Endothelial cell of umbilical vein (primary cell): ENCODE measurements around the gene HSPB1. TPM values are rescaled to one million over a fixed set of nuclear protein-coding genes. Genes with fewer than 3 reads are reported as not detected.

ENCODE experiments used
- BruUV-seq: library from RNA; stranded (reverse); fragments of 400-500 nt; replicated peaks from 2 replicates; lab custom pipeline; 2021; lab: Mats Ljungman, UMichigan
- CTCF ChIA-PET: fragments of 300-600, 350-600 bp; sonication (Branson Sonifier 250); formaldehyde crosslinking; loops from one replicate; lab custom pipeline; 2021; ENCODE audit warnings: antibody characterized with exemption, inconsistent platforms; lab: Charles Lee
- POLR2A ChIA-PET: fragments of 300-600, 350-600 bp; sonication (Branson Sonifier 250); formaldehyde crosslinking; loops from one replicate; lab custom pipeline; 2021; ENCODE audit warnings: antibody characterized with exemption, inconsistent platforms; lab: Charles Lee
- DNase-seq: peaks from one replicate; pipeline ENCODE4 v3.0.0-alpha.2; 2011; ENCODE audit warnings: low read depth, low spot score
- FAIRE-seq: peaks from 2 replicates; lab custom pipeline; 2011; peaks lifted over from hg19 to GRCh38; lab: Jason Lieb, UNC
- H2AFZ ChIP-seq: 2 replicates; pipeline ENCODE4 v1.6.0; 2012; ENCODE audit warnings: low read depth, low read length, control low read depth, inconsistent platforms
- H3K27ac ChIP-seq: 2 replicates; pipeline ENCODE4 v1.5.1; 2011; ENCODE audit warnings: low read depth, mild to moderate bottlenecking, control low read depth, low read length, moderate library complexity; ENCODE audit not compliant: insufficient read depth
- H3K27me3 ChIP-seq, 2 experiments: 2 replicates each; pipeline versions ENCODE4 v1.6.0 to v1.6.1; 2011; ENCODE audit warnings: low read length in 2 of 2, mixed read lengths in 1 of 2; ENCODE audit not compliant: control insufficient read depth in 2 of 2, insufficient read depth in 2 of 2
- H3K36me3 ChIP-seq, 2 experiments: 2 replicates in 1 of 2; 3 replicates in 1 of 2; pipeline ENCODE4 v1.5.1; 2011; ENCODE audit warnings: low read length in 2 of 2, mild to moderate bottlenecking in 1 of 2, moderate library complexity in 1 of 2; ENCODE audit not compliant: control insufficient read depth in 2 of 2, insufficient read depth in 2 of 2; ENCODE audit errors: extremely low read depth in 1 of 2
- H3K4me1 ChIP-seq: 3 replicates; pipeline ENCODE4 v1.5.1; 2011; ENCODE audit warnings: mild to moderate bottlenecking, low read length; ENCODE audit not compliant: control insufficient read depth, insufficient read depth; ENCODE audit errors: extremely low read depth
- H3K4me2 ChIP-seq: 2 replicates; pipeline ENCODE4 v1.6.1; 2011; ENCODE audit warnings: low read length, control low read depth, mixed read lengths; ENCODE audit not compliant: insufficient read depth
- H3K4me3 ChIP-seq, 3 experiments: fragments of 200-600 bp in 1 of 3; sonication (generic), shearing (Covaris generic) in 1 of 3; replicated peaks in 1 of 3; 2 replicates each; pipeline ENCODE4 v1.5.1; 2011 to 2016; ENCODE audit warnings: control low read depth in 3 of 3, low read length in 3 of 3, mild to moderate bottlenecking in 2 of 3, inconsistent platforms in 1 of 3, low read depth in 1 of 3, moderate library complexity in 1 of 3; ENCODE audit not compliant: insufficient read depth in 1 of 3
- H3K79me2 ChIP-seq: 2 replicates; pipeline ENCODE4 v1.6.0; 2012; ENCODE audit warnings: low read length, inconsistent platforms; ENCODE audit not compliant: control insufficient read depth, insufficient read depth
- H3K9ac ChIP-seq: replicated peaks from 2 replicates; pipeline ENCODE3; 2011; ENCODE audit warnings: low read length, control low read depth; ENCODE audit not compliant: insufficient read depth; ENCODE audit errors: extremely low read depth
- H3K9me1 ChIP-seq: replicated peaks from 3 replicates; pipeline ENCODE4 v1.6.0; 2011; ENCODE audit warnings: mild to moderate bottlenecking, low read length; ENCODE audit not compliant: control insufficient read depth, insufficient read depth; ENCODE audit errors: extremely low read depth
- H3K9me3 ChIP-seq: replicated peaks from 2 replicates; pipeline ENCODE4 v1.5.1; 2012; ENCODE audit warnings: low read length, inconsistent platforms; ENCODE audit not compliant: control insufficient read depth, insufficient read depth
- H4K20me1 ChIP-seq: replicated peaks from 2 replicates; pipeline ENCODE3; 2011; ENCODE audit warnings: mild to moderate bottlenecking, low read length; ENCODE audit not compliant: control insufficient read depth, insufficient read depth; ENCODE audit errors: extremely low read depth
- CTCF ChIP-seq, 2 donors: IDR thresholded peaks; 1 replicate in 1 of 2; 2 replicates in 1 of 2; pipeline ENCODE4 v1.5.1; 2011; ENCODE audit warnings: low read length in 2 of 2, mild to moderate bottlenecking in 2 of 2, moderate library complexity in 2 of 2, control low read depth in 1 of 2, inconsistent platforms in 1 of 2, low read depth in 1 of 2; ENCODE audit not compliant: insufficient read depth in 1 of 2; ENCODE audit errors: extremely low read depth in 1 of 2
- EZH2 ChIP-seq: IDR thresholded peaks from 2 replicates; pipeline ENCODE4 v1.6.1; 2012; ENCODE audit warnings: borderline replicate concordance, low read depth, mild to moderate bottlenecking, moderate library complexity, low read length, inconsistent platforms; ENCODE audit not compliant: severe bottlenecking
- FOS ChIP-seq: IDR thresholded peaks from 2 replicates; pipeline ENCODE4 v1.6.1; 2011; ENCODE audit warnings: mild to moderate bottlenecking, low read length, moderate library complexity, borderline replicate concordance; ENCODE audit not compliant: insufficient read depth
- GATA2 ChIP-seq: IDR thresholded peaks from 2 replicates; pipeline ENCODE4 v1.7.0; 2011; ENCODE audit warnings: low read depth, mild to moderate bottlenecking, moderate library complexity, mixed read lengths, low read length; ENCODE audit not compliant: insufficient read length, insufficient read depth
- JUN ChIP-seq: IDR thresholded peaks from 2 replicates; pipeline ENCODE4 v1.6.1; 2011; ENCODE audit warnings: borderline replicate concordance, low read depth; ENCODE audit not compliant: insufficient read length, insufficient read depth
- MYC ChIP-seq: IDR thresholded peaks from one replicate; pipeline ENCODE4 v1.6.1; 2011; ENCODE audit warnings: mild to moderate bottlenecking, low read depth, low read length
- POLR2A ChIP-seq: IDR thresholded peaks from 2 replicates; pipeline ENCODE4 v1.6.1; 2012; ENCODE audit warnings: low read depth, mild to moderate bottlenecking, control low read depth, low read length
- POLR2AphosphoS5 ChIP-seq: IDR thresholded peaks from 2 replicates; pipeline ENCODE4 v1.6.1; 2012; ENCODE audit warnings: low read depth, mild to moderate bottlenecking, control low read depth, low read length, moderate library complexity; ENCODE audit not compliant: insufficient read depth
- dilution Hi-C: fragments of 300-500 bp; cut with MboI; formaldehyde crosslinking; loops from one replicate; pipeline ENCODE4 v1.15.0; 2019; ENCODE audit warnings: low sequenced_read_pairs; ENCODE audit not compliant: extremely low pct_ligation_motif_present
- intact Hi-C: fragments of 100-400 bp; cut with micrococcal nuclease; formaldehyde crosslinking; loops from one replicate; pipeline ENCODE4 v1.10.0; 2022
- polyA plus RNA-seq, 4 experiments: library from polyadenylated mRNA; depleted of rRNA in 3 of 4; stranded (reverse) in 3 of 4; unstranded in 1 of 4; fragments of >200 nt; gene quantifications; 2 replicates each; pipeline versions ENCODE4 v1.2.1 to v1.2.3, GENCODE V29; 2011 to 2012; ENCODE audit warnings: missing spikeins in 1 of 4
- total RNA-seq: library from RNA; stranded (reverse); gene quantifications from 2 replicates; pipeline ENCODE4 v1.2.3, GENCODE V29; 2021
- TF ChIP-seq, protein P1 (sequence below): IDR thresholded peaks from 2 replicates; pipeline ENCODE4 v1.6.1; 2011; ENCODE audit not compliant: insufficient read depth, insufficient read length

The HSPB1 gene
- total and polyA plus RNA-seq, 2 donors (not counting 3 experiments of a cell fraction or from before 2014, with no cell fraction given): 1,748 to 3,130 TPM

GRCh38 chr7:76272851-76273497 lies 29.5 kb upstream of the HSPB1 start:
- CTCF ChIA-PET: interaction anchor here (1.0 to 6.3 kb wide), 4 partner anchors 10 to 41 kb away, joined by 3 to 55 read pairs (median 8); no protein-coding TSS in a partner anchor
- intact Hi-C loops: no loop called here
- Histone ChIP-seq H3K9ac (no peak overlapping the region), H3K4me1 (no peaks in the 10 kb centered on the region), H3K27me3 (peaks cover 28 to 41% of the 10 kb centered on the region in 2 experiments), H3K4me2 (no peak overlapping the region), H4K20me1 (no peaks in the 10 kb centered on the region), H3K79me2 (no peaks in the 10 kb centered on the region), H3K9me1 (no peaks in the 10 kb centered on the region), H3K27ac (no peak overlapping the region), H3K36me3 (no peaks in the 10 kb centered on the region), H3K9me3 (no peaks in the 10 kb centered on the region), H2AFZ (no peak overlapping the region), H3K4me3 (no peak overlapping the region)
- TF ChIP-seq EZH2 (no peak), FOS (no peak), POLR2A (no peak), CTCF (IDR thresholded peaks at IDR 0.05; ENCODE audit: extremely low read depth in 1 of 2, insufficient read depth in 1 of 2, low read depth in 1 of 2, low read length in 2 of 2) (no peak), MYC (no peak), JUN (no peak), POLR2AphosphoS5 (no peak), GATA2 (no peak)
- TF ChIP-seq, protein P1, sequence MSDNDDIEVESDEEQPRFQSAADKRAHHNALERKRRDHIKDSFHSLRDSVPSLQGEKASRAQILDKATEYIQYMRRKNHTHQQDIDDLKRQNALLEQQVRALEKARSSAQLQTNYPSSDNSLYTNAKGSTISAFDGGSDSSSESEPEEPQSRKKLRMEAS: no peak
- no TSS peak for BruUV-seq
- FAIRE-seq (no peak), DNase-seq (no peak)
- POLR2A ChIA-PET: no interaction called here
- dilution Hi-C loops: no loop called here
